ENCODE measurements around the gene PLD1. TPM values are rescaled to one million over a fixed set of nuclear protein-coding genes. Genes with fewer than 3 reads are reported as not detected.

The PLD1 gene
- total RNA-seq, 1 donor from 2014 or later: 0.93 TPM

GRCh38 chr3:171649267-171649666 lies 161.0 kb downstream of the PLD1 start:
- H3K27me3 Mint-ChIP-seq (ENCODE audit: low read depth): no peaks in the 10 kb centered on the region
- TF ChIP-seq CTCF (conservative IDR thresholded peaks at IDR 0.05): no peak
- no peaks in the 10 kb centered on the region for H3K9me3 Mint-ChIP-seq
- DNase-seq (ENCODE audit: low read depth, low spot score): no peak
- H3K4me1 Mint-ChIP-seq: peaks cover 5% of the 10 kb centered on the region
- no peak overlapping the region for H3K4me3 Mint-ChIP-seq
- H3K27ac Mint-ChIP-seq (ENCODE audit: unreplicated experiment): no peak overlapping the region
- no peaks in the 10 kb centered on the region for H3K36me3 Mint-ChIP-seq (ENCODE audit: low read depth)

- no peak for TF ChIP-seq CTCF (conservative IDR thresholded peaks at IDR 0.05)
- Mint-ChIP-seq H3K27me3 (ENCODE audit: low read depth) (no peaks in the 10 kb centered on the region), H3K4me1 (peaks cover 5% of the 10 kb centered on the region), H3K36me3 (ENCODE audit: low read depth) (no peaks in the 10 kb centered on the region), H3K27ac (ENCODE audit: unreplicated experiment) (no peak overlapping the region), H3K4me3 (no peak overlapping the region), H3K9me3 (no peaks in the 10 kb centered on the region)
- DNase-seq (ENCODE audit: low read depth, low spot score): no peak
Observed at GRCh38 chr3:171648069-171648468, 162.2 kb downstream of the PLD1 start.

GRCh38 chr3:171646357-171647133 lies 163.7 kb downstream of the PLD1 start:
- no peak for DNase-seq (ENCODE audit: low read depth, low spot score)
- H3K9me3 Mint-ChIP-seq: peaks cover 2% of the 10 kb centered on the region
- H3K36me3 Mint-ChIP-seq (ENCODE audit: low read depth): no peaks in the 10 kb centered on the region
- peaks cover 5% of the 10 kb centered on the region for H3K4me1 Mint-ChIP-seq
- peak; percentile 71 for TF ChIP-seq CTCF (conservative IDR thresholded peaks at IDR 0.05)
- H3K4me3 Mint-ChIP-seq: no peak overlapping the region
- H3K27ac Mint-ChIP-seq (ENCODE audit: unreplicated experiment): no peak overlapping the region
- no peaks in the 10 kb centered on the region for H3K27me3 Mint-ChIP-seq (ENCODE audit: low read depth)

GRCh38 chr3:171644681-171645080 lies 165.6 kb downstream of the PLD1 start:
- DNase-seq (ENCODE audit: low read depth, low spot score): no peak
- peaks cover 3% of the 10 kb centered on the region for H3K9me3 Mint-ChIP-seq
- no peak overlapping the region for H3K27ac Mint-ChIP-seq (ENCODE audit: unreplicated experiment)
- no peak for TF ChIP-seq CTCF (conservative IDR thresholded peaks at IDR 0.05)
- no peak overlapping the region for H3K4me3 Mint-ChIP-seq
- peaks cover 13% of the 10 kb centered on the region for H3K4me1 Mint-ChIP-seq
- no peaks in the 10 kb centered on the region for H3K27me3 Mint-ChIP-seq (ENCODE audit: low read depth)
- no peaks in the 10 kb centered on the region for H3K36me3 Mint-ChIP-seq (ENCODE audit: low read depth)

GRCh38 chr3:171643681-171644080 lies 166.6 kb downstream of the PLD1 start:
- Mint-ChIP-seq H3K36me3 (ENCODE audit: low read depth) (no peaks in the 10 kb centered on the region), H3K27ac (ENCODE audit: unreplicated experiment) (no peak overlapping the region), H3K4me3 (no peak overlapping the region), H3K27me3 (ENCODE audit: low read depth) (no peaks in the 10 kb centered on the region), H3K4me1 (peaks cover 13% of the 10 kb centered on the region), H3K9me3 (peaks cover 4% of the 10 kb centered on the region)
- TF ChIP-seq CTCF (conservative IDR thresholded peaks at IDR 0.05): no peak
- DNase-seq (ENCODE audit: low read depth, low spot score): no peak

Measured in neural crest cell (in vitro differentiated cells).